Upper lobe of left lung (tissue), 4 donors: ENCODE data around the gene SSX7.
"Not testable (repeated sequence)": the region's sequence is repeated elsewhere in the genome, so short reads cannot be mapped to it uniquely, and the experiment has no call there.

Source experiments
- POLR2A ChIP-seq, 4 donors: fragments of 450-650 bp; IDR thresholded peaks; one replicate each; pipeline ENCODE4 v1.5.1; 2016 to 2017; ENCODE audit warnings: antibody characterized with exemption in 4 of 4, mild to moderate bottlenecking in 2 of 4
- POLR2AphosphoS5 ChIP-seq, 2 donors: sonication (generic); formaldehyde crosslinking; IDR thresholded peaks; one replicate each; pipeline ENCODE4 v1.5.1; 2017; ENCODE audit warnings: antibody characterized with exemption in 2 of 2
- TF ChIP-seq, protein P1 (sequence below), 6 experiments: fragments of 450-650 bp in 4 of 6; fragments of 200-600 bp in 2 of 6; sonication (generic) in 2 of 6; IDR thresholded peaks; one replicate each; pipeline ENCODE4 v1.5.1; 2016 to 2019; ENCODE audit warnings: antibody characterized with exemption in 6 of 6

DNA sequence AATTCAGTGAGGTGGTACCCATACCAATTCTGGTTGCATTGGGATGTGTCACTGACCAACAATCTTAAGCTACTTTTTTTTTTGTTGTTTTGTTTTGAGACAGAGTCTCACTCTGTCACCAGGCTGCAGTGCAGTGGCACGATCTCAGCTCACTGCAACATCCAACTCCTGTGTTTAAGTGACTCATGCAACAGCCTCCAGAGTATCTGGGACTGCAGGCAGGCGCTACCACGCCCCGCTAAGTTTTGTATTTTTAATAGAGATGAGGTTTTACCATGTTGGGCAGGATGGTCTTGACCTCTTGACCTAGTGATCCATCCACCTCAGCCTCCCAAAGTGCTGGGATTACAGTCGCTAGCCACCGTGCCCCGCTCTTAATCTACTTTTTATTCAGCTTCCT lies 5.7 kb downstream of the SSX7 start:
- TF ChIP-seq, protein P1, sequence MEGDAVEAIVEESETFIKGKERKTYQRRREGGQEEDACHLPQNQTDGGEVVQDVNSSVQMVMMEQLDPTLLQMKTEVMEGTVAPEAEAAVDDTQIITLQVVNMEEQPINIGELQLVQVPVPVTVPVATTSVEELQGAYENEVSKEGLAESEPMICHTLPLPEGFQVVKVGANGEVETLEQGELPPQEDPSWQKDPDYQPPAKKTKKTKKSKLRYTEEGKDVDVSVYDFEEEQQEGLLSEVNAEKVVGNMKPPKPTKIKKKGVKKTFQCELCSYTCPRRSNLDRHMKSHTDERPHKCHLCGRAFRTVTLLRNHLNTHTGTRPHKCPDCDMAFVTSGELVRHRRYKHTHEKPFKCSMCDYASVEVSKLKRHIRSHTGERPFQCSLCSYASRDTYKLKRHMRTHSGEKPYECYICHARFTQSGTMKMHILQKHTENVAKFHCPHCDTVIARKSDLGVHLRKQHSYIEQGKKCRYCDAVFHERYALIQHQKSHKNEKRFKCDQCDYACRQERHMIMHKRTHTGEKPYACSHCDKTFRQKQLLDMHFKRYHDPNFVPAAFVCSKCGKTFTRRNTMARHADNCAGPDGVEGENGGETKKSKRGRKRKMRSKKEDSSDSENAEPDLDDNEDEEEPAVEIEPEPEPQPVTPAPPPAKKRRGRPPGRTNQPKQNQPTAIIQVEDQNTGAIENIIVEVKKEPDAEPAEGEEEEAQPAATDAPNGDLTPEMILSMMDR (IDR thresholded peaks at IDR 0.05): not testable (repeated sequence)
- not testable (repeated sequence) for TF ChIP-seq POLR2A, POLR2AphosphoS5 (IDR thresholded peaks at IDR 0.05)
